Measurements from ENCODE around the gene FANCF.

DNA sequence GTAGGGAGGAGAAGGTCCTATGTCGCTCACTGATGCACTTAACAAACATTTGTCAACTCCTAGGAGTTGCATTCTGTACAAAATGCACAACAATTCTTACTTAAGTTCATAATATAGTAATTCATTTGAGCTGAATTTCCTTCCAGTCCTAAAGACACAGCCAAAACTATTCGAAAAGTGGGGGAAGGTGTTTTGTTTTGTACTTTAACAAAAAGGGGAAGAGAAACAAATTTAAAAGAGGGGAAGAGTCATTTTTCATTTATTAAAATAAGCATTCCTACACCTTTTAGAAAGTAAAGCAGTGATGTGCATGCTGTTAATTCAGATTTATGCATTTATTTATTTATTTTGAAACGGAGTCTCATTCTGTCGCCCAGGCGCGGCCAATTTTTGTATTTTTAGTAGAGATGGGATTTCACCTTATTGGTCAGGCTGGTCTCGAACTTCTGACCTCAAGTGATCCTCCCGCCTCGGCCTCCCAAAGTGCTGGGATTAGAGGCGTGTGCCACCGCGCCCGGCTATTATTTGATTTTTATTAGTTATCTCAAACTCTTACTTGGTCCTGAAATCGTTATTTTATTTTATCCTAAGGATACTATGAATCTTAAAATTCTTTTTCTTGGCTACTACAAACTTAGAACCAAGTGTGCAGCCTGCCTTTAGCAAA lies 1.1 kb upstream of the FANCF start:
- TF ChIP-seq REST (IDR thresholded peaks at IDR 0.05; ENCODE audit: low read depth) (no peak), ZBTB7A (IDR thresholded peaks at IDR 0.05; ENCODE audit: low read depth) (no peak), RAD21 (IDR thresholded peaks at IDR 0.05; ENCODE audit: low read depth) (no peak), CEBPB (IDR thresholded peaks at IDR 0.05) (no peak), CREB1 (IDR thresholded peaks at IDR 0.05; ENCODE audit: low read depth) (no peak), EP300 (IDR thresholded peaks at IDR 0.05; ENCODE audit: borderline replicate concordance) (no peak), FOXM1 (IDR thresholded peaks at IDR 0.05; ENCODE audit: borderline replicate concordance, low read depth) (no peak), NFIC (IDR thresholded peaks at IDR 0.05) (no peak), TCF12 (IDR thresholded peaks at IDR 0.05; ENCODE audit: low read depth) (no peak), YY1 (IDR thresholded peaks at IDR 0.05; ENCODE audit: low read depth) (no peak), EGR1 (IDR thresholded peaks at IDR 0.05) (no peak), TAF1 (IDR thresholded peaks at IDR 0.05; ENCODE audit: low read depth) (no peak)
- TF ChIP-seq, protein P1, sequence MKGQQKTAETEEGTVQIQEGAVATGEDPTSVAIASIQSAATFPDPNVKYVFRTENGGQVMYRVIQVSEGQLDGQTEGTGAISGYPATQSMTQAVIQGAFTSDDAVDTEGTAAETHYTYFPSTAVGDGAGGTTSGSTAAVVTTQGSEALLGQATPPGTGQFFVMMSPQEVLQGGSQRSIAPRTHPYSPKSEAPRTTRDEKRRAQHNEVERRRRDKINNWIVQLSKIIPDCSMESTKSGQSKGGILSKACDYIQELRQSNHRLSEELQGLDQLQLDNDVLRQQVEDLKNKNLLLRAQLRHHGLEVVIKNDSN (IDR thresholded peaks at IDR 0.05), result no peak
- TF ChIP-seq, protein P2, sequence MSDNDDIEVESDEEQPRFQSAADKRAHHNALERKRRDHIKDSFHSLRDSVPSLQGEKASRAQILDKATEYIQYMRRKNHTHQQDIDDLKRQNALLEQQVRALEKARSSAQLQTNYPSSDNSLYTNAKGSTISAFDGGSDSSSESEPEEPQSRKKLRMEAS (IDR thresholded peaks at IDR 0.05), result no peak

Data from Ishikawa (cell line).